Dedifferentiated amniotic fluid mesenchymal stem cell (primary cell): ENCODE data around the gene CLPTM1L.
"Not testable (repeated sequence)": the region's sequence is repeated elsewhere in the genome, so short reads cannot be mapped to it uniquely, and the experiment has no call there.

ENCODE experiments used
- DNase-seq: peaks from one replicate; pipeline ENCODE4 v3.0.0-alpha.2; 2016; ENCODE audit errors: extremely low spot score

CLPTM1L gene

GRCh38 chr5:1342711-1343110, 2.2 kb downstream of the CLPTM1L start:
- not testable (repeated sequence) for DNase-seq

- DNase-seq: no peak
Observed at GRCh38 chr5:1342268-1342667, 2.6 kb downstream of the CLPTM1L start.

- DNase-seq: no peak
Observed at GRCh38 chr5:1341863-1342262, 3.0 kb downstream of the CLPTM1L start.

DNA sequence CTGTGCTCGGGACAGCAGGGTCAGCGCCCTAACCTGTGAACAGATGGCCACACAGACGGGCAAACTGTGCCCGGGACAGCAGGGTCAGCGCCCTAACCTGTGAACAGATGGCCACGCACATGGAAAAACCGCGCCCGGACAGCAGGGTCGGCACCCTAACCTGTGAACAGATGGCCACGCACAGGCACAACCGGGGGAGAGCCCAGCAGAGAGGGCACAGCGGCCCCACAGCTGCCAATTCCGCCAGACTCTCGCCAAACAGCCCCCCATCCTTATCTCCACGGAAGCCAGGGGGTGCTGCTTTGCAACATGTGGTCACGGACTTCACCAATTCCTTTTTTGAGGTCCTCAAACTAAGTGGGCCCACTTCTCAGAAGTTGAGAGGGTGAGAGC, 5.1 kb downstream of the CLPTM1L start:
- not testable (repeated sequence) for DNase-seq

DNA sequence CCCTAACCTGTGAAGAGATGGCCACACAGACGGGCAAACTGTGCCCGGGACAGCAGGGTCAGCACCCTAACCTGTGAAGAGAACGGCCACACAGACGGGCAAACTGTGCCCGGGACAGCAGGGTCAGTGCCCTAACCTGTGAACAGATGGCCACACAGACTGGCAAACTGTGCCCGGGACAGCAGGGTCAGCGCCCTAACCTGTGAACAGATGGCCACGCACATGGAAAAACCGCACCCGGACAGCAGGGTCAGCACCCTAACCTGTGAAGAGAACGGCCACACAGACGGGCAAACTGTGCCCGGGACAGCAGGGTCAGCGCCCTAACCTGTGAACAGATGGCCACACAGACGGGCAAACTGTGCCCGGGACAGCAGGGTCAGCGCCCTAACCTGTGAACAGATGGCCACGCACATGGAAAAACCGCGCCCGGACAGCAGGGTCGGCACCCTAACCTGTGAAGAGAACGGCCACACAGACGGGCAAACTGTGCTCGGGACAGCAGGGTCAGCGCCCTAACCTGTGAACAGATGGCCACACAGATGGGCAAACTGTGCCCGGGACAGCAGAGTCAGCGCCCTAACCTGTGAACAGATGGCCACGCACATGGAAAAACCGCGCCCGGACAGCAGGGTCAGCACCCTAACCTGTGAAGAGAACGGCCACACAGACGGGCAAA, 5.6 kb downstream of the CLPTM1L start:
- not testable (repeated sequence) for DNase-seq

- DNase-seq: no peak
Observed at GRCh38 chr5:1338506-1339070, 6.3 kb downstream of the CLPTM1L start.

DNA sequence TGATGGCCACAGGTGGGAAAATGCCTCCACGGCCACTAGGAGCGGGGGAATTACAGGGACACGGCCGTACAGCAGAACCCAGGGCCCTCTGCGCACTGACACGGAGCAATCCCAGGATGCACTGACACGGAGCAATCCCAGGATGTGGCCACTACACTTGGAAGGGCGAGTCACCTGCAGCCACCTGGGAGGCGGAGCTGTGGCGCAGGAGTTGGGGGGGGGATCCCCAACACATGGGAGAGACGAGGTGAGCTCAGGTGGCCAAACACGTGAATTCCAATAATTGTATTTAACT, 6.8 kb downstream of the CLPTM1L start:
- DNase-seq: no peak

- DNase-seq: no peak
Observed at GRCh38 chr5:1337489-1338195, 7.3 kb downstream of the CLPTM1L start.

GRCh38 chr5:1336749-1337488, 8.0 kb downstream of the CLPTM1L start:
- DNase-seq: no peak

- no peak for DNase-seq
Observed at GRCh38 chr5:1336106-1336561, 8.8 kb downstream of the CLPTM1L start.

DNA sequence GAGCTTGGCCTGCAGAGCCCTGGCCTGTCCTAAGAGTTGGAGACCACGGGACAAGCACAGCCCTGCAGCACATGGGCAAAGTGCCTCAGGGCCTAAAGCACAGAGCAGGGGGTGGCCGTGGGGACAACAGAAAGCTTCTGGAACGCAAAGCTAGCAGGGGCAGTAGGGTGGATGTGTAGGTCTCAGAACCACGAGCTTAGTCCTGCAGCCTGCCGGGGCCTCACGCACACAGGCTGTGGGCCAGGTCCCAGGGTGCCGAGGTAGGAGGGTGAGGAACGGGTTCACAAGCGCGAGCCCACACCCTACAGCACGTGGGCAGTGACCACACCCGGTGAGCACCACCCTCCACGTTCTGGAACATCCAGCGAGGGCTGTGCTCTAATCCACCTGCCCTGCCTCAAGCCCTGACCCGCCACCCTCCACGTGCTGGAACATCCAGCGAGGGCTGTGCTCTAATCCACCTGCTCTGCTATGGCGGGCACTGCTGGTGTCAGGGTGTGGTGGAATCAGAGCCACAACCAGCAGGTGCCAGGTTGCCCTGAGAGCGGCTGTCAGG, 9.3 kb downstream of the CLPTM1L start:
- DNase-seq: no peak

DNA sequence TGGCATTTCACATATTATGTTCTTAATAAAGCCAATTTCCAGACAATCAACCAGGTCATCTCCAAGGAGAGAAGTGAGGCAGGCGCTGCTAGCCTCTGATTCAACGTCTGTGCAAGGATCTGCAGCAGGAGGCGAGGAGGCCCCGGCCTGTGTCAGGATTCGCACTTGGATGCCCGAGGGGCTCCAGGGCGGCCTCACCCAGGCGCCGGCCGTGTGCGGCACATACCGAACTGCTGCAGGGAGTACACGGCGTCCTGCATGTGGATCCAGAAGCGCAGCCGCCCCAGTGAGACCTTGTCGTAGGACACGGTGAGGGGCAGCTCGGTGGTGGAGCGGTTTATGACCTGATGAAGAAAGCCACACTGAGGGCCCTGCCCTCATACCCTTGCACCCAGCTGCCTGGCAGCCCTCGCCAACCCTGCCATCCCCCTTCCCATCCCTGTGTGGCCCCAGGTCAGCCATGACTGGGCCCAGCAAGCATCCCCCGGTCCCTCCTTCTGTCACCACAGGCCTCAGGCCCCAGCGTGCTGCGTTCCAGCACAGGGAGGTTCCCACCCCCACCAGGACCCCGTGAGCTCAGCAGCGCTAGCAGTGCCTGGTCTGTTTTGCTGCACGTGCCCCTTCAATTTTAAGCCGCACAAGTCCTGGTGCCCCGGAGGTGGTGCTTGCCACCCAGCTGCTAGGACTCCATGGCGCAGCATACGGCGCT, 9.9 kb downstream of the CLPTM1L start:
- no peak for DNase-seq

DNA sequence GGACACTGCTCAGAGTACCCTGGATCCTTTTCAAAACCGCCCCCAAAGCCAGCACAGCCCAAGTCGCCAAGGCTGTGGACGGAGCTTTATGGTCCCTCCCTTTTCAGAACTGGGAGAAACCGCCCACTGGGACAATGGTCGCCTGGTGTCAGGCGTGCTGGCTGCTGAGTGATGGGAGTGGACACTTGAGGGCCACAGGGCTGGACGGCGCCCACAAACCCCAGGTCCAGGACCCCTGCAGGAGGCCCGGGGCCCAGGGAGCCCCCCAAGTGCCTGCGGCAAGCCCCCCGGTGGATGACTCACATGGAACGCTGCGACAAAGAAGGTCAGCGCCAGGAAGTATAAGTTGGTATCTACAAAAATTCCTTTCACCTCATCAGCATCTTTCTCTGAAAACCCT, 10.9 kb downstream of the CLPTM1L start:
- no peak for DNase-seq

DNA sequence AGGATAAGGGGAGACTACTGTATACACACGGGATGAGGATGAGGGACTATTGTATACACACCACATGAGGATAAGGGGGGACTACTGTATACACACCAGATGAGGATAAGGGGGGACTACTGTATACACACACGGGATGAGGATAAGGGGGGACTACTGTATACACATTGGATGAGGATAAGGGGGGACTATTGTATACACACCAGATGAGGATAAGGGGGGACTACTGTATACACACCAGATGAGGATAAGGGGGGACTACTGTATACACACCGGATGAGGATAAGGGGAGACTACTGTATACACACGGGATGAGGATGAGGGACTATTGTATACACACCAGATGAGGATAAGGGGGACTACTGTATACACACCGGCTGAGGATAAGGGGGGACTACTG, 11.6 kb downstream of the CLPTM1L start:
- not testable (repeated sequence) for DNase-seq

DNA sequence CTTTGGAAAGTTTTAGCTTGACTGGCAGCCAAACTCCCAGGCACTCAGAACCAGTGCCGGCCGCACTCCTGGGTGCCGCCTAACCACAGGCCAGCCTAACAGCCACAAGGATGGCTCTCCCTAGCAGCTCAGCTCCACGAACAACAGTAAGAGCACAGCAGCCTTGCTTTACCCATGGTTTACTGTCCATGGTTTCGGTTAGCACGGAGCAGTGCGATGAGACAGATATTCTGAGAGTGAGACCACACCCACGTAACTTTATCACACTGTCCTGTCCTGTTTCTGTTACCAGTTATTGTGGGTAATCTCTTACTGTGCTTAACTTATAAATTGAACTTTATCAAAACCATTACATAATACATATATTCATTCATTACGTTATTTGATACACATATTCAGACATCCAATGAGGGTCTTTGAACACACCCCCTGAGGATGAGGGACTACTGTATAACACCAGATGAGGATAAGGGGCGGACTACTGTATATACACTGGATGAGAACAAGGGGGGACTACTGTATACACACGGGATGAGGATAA, 12.4 kb downstream of the CLPTM1L start:
- DNase-seq: no peak

GRCh38 chr5:1331861-1332405, 13.0 kb downstream of the CLPTM1L start:
- no peak for DNase-seq

DNA sequence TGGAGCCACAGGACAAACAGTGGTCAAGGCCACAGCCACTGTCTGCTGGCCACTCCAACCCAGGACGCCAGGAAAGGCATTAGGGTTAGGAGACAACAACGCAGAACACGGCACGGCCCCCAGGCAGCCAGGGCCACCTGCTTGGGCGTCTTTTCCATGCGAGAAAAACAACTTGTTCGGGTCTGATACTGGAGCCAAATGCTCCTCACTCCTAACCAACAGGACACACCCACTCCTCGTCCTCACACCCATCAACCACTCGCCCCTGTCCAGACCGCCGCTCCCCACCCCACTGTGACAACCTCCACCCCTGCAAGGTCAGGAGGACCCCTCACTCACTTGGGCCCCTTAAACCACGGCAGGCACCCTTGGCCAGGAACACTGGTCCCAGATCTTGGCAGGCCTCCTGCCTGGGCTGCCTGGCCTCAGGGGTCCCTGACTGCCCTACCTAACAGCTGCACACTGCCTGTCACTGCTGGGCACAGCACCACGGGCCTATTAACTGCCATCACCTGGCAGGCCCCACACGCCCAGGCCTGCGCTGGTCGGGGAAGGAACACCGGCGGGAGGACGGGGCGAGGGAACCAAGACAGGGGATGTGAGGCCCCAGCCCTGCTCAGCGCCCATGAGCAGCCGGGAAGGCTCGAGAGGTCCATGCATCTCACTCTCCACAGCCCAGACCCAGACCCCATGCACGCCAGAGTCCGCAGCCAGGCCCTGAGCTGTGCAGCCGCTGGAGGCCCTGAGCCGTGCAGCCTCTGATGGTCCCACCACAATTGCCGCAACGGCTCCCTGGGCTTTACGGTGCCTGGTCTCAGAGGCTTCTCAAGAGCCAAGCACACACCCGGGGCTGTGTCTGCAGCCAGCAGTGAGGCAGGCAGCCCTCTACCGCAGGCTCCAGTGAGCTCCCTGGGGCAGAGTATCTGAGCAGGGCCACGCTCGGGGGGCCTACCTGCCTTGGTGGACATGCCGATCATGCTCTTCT, 13.8 kb downstream of the CLPTM1L start:
- no peak for DNase-seq

DNA sequence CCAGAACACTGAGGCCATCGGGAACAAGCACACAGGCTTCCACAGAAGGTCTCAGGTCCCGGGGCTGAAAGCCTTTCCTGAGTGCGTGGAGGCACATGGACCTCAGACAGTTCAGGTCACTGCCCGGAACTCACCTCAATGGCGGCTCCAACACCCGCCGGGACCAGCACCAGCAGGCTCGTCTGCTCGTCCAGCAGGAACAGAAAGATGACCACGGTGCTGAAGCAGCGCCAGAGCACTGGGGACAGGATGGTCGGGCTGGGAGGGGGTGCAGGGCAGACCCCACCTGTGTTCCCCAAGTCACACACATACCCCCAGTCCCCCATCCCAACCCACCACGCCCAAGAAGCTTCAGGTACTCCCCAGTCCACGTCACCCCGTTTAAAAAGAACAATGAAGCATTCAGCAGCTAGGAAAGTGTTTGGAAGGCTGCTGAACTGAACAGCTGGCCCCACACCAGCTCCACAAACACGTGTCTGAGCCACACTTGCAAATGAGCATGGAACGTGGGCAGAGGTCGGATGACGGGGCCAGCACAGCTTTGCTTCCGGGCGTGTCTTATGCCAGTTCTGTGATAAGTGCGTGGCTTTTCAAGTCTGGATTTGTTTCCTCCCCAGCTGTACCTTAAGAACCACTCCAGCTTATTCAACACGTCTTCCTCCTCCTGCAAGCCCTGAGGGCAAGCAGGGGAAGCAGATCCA, 14.6 kb downstream of the CLPTM1L start:
- DNase-seq: no peak

DNA sequence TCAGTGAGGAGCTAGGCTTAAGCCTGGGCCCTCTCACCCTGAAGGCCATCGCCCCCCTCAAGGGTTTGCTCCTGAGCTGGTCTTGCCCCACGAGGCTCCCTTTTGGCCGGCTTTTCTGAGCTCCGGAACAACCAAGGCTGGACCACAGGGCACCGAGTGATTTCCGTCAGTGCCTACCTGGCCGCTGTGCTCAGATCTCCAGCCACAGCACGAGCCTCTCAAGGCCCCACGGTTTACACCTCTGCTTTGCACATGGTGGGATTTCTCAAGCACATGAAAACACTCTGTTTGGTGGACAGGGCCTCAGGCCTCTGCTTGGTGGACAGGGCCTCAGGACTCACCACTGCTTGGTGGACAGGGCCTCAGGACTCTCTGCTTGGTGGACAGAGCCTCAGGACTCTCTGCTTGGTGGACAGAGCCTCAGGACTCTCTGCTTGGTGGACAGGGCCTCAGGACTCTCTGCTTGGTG, 15.8 kb downstream of the CLPTM1L start:
- no peak for DNase-seq
